SK-N-MC (cell line): ENCODE measurements around the gene NMNAT2.

Source experiments
- EZH2 ChIP-seq: fragments of 200-600 bp; sonication (generic); IDR thresholded peaks from one replicate; pipeline ENCODE4 v1.6.1; 2017; ENCODE audit warnings: antibody characterized with exemption
- POLR2AphosphoS5 ChIP-seq: IDR thresholded peaks from 2 replicates; pipeline ENCODE4 v1.6.1; 2012; ENCODE audit warnings: mild to moderate bottlenecking, low read depth, low read length, borderline replicate concordance

DNA sequence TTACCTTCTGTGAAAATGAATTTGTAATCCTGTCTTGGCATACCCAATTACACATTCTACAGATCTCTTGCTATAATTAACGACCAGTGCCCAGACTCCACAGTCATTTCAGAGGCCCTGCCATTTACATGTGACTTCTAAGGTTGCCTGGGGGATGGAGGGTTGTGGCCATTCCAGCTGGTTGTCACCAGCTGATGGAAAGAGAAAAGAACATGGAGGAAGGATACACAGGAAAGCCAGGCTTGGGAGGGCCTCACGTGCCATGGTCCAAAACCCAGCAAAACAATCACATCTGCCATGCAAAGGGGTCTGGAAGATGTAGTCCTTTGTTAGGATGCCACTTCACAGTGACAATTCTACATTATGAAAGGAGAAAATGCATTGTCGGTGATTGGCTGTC is 172.8 kb downstream of the NMNAT2 start:
- TF ChIP-seq EZH2 (no peak), POLR2AphosphoS5 (no peak)
